Mucosa of stomach (tissue), 1 donor: ENCODE results near the gene ANKRD63.

Experiments used
- H3K27me3 ChIP-seq: one replicate; pipeline ENCODE4 v1.7.0; 2013; ENCODE audit warnings: mild to moderate bottlenecking, low read length; ENCODE audit not compliant: control insufficient read depth, insufficient read depth
- H3K36me3 ChIP-seq: one replicate; pipeline ENCODE4 v1.7.0; 2013; ENCODE audit warnings: low read length; ENCODE audit not compliant: control insufficient read depth, insufficient read depth
- H3K4me1 ChIP-seq: one replicate; pipeline ENCODE4 v1.7.0; 2013; ENCODE audit warnings: mild to moderate bottlenecking, low read length; ENCODE audit not compliant: control insufficient read depth, insufficient read depth
- H3K4me3 ChIP-seq: one replicate; pipeline ENCODE4 v1.7.0; 2013; ENCODE audit warnings: low read length
- H3K9ac ChIP-seq: one replicate; pipeline ENCODE4 v1.7.0; 2013; ENCODE audit warnings: mild to moderate bottlenecking, low read length, moderate library complexity
- H3K9me3 ChIP-seq: one replicate; pipeline ENCODE4 v1.7.0; 2013; ENCODE audit warnings: mild to moderate bottlenecking, low read length, moderate library complexity; ENCODE audit not compliant: control insufficient read depth
- donor health status: Pancreatic carcinoma.

Gene ANKRD63

GRCh38 chr15:40257656-40258450 is 25.0 kb downstream of the ANKRD63 start:
- peaks cover 9% of the 10 kb centered on the region for H3K4me1 ChIP-seq
- no peak overlapping the region for H3K9ac ChIP-seq
- H3K36me3 ChIP-seq = no peaks in the 10 kb centered on the region
- H3K4me3 ChIP-seq = no peak overlapping the region
- H3K9me3 ChIP-seq = no peaks in the 10 kb centered on the region
- H3K27me3 ChIP-seq = peaks cover 11% of the 10 kb centered on the region

GRCh38 chr15:40256638-40257235 is 26.1 kb downstream of the ANKRD63 start:
- peaks cover 13% of the 10 kb centered on the region for H3K4me1 ChIP-seq
- peaks cover 21% of the 10 kb centered on the region for H3K27me3 ChIP-seq
- H3K9ac ChIP-seq = no peak overlapping the region
- no peaks in the 10 kb centered on the region for H3K36me3 ChIP-seq
- no peaks in the 10 kb centered on the region for H3K9me3 ChIP-seq
- H3K4me3 ChIP-seq = no peak overlapping the region

- H3K9ac ChIP-seq = no peak overlapping the region
- no peaks in the 10 kb centered on the region for H3K36me3 ChIP-seq
- no peaks in the 10 kb centered on the region for H3K9me3 ChIP-seq
- peaks cover 13% of the 10 kb centered on the region for H3K4me1 ChIP-seq
- H3K4me3 ChIP-seq = no peak overlapping the region
- H3K27me3 ChIP-seq = peaks cover 22% of the 10 kb centered on the region
Measured at GRCh38 chr15:40255033-40255432, 27.8 kb downstream of the ANKRD63 start.

GRCh38 chr15:40254452-40254851 is 28.4 kb downstream of the ANKRD63 start:
- no peak overlapping the region for H3K4me3 ChIP-seq
- no peaks in the 10 kb centered on the region for H3K9me3 ChIP-seq
- peaks cover 13% of the 10 kb centered on the region for H3K4me1 ChIP-seq
- H3K9ac ChIP-seq = no peak overlapping the region
- no peaks in the 10 kb centered on the region for H3K36me3 ChIP-seq
- peaks cover 22% of the 10 kb centered on the region for H3K27me3 ChIP-seq

- Histone ChIP-seq H3K4me3 (peak overlapping the region; percentile 44), H3K9ac (peak overlapping the region; percentile 52), H3K4me1 (peaks cover 13% of the 10 kb centered on the region), H3K36me3 (no peaks in the 10 kb centered on the region), H3K9me3 (no peaks in the 10 kb centered on the region), H3K27me3 (peaks cover 22% of the 10 kb centered on the region)
Measured at GRCh38 chr15:40253167-40253790, 29.6 kb downstream of the ANKRD63 start.

GRCh38 chr15:40252438-40253166 is 30.3 kb downstream of the ANKRD63 start:
- H3K36me3 ChIP-seq = no peaks in the 10 kb centered on the region
- peaks cover 22% of the 10 kb centered on the region for H3K27me3 ChIP-seq
- H3K4me1 ChIP-seq = peaks cover 13% of the 10 kb centered on the region
- peak overlapping the region; percentile 44 for H3K4me3 ChIP-seq
- H3K9ac ChIP-seq = peak overlapping the region; percentile 52
- H3K9me3 ChIP-seq = no peaks in the 10 kb centered on the region

- Histone ChIP-seq H3K27me3 (peaks cover 22% of the 10 kb centered on the region), H3K36me3 (no peaks in the 10 kb centered on the region), H3K9me3 (no peaks in the 10 kb centered on the region), H3K4me1 (peaks cover 13% of the 10 kb centered on the region), H3K4me3 (no peak overlapping the region), H3K9ac (peak overlapping the region; percentile 52)
Measured at GRCh38 chr15:40252141-40252437, 30.8 kb downstream of the ANKRD63 start.

GRCh38 chr15:40251486-40252140 is 31.3 kb downstream of the ANKRD63 start:
- H3K4me1 ChIP-seq = peaks cover 13% of the 10 kb centered on the region
- no peaks in the 10 kb centered on the region for H3K9me3 ChIP-seq
- no peaks in the 10 kb centered on the region for H3K36me3 ChIP-seq
- peaks cover 22% of the 10 kb centered on the region for H3K27me3 ChIP-seq
- no peak overlapping the region for H3K4me3 ChIP-seq
- H3K9ac ChIP-seq = no peak overlapping the region

- H3K4me1 ChIP-seq = peaks cover 13% of the 10 kb centered on the region
- H3K4me3 ChIP-seq = no peak overlapping the region
- H3K36me3 ChIP-seq = no peaks in the 10 kb centered on the region
- no peaks in the 10 kb centered on the region for H3K9me3 ChIP-seq
- H3K27me3 ChIP-seq = peaks cover 22% of the 10 kb centered on the region
- no peak overlapping the region for H3K9ac ChIP-seq
Measured at GRCh38 chr15:40250771-40251483, 31.9 kb downstream of the ANKRD63 start.

- H3K4me3 ChIP-seq = no peak overlapping the region
- peaks cover 19% of the 10 kb centered on the region for H3K4me1 ChIP-seq
Measured at GRCh38 chr15:40250304-40250656, 32.6 kb downstream of the ANKRD63 start.

More at GRCh38 chr15:40250304-40250656, 32.6 kb downstream of the ANKRD63 start:
- Histone ChIP-seq H3K36me3 (no peaks in the 10 kb centered on the region), H3K27me3 (peaks cover 22% of the 10 kb centered on the region), H3K9ac (no peak overlapping the region), H3K9me3 (no peaks in the 10 kb centered on the region)
